Measurements from ENCODE around the gene ITPR1. TPM values are rescaled to one million over a fixed set of nuclear protein-coding genes. Genes with fewer than 3 reads are reported as not detected.

ITPR1 gene
- total RNA-seq, 1 donor from 2014 or later: 16.3 TPM

GRCh38 chr3:4724051-4724629, 231.0 kb downstream of the ITPR1 start:
- FAIRE-seq (no peak), DNase-seq (ENCODE audit: low read depth) (no peak)
- Histone ChIP-seq H3K4me3 (ENCODE audit: low read depth, low read length) (no peak overlapping the region), H3K27me3 (ENCODE audit: control insufficient read depth, insufficient read depth, low read length) (no peaks in the 10 kb centered on the region), H3K36me3 (ENCODE audit: control insufficient read depth, insufficient read depth, low read length) (no peaks in the 10 kb centered on the region)
- no peak for TF ChIP-seq CTCF (IDR thresholded peaks at IDR 0.05; ENCODE audit: insufficient read depth, low read length, severe bottlenecking)

DNA sequence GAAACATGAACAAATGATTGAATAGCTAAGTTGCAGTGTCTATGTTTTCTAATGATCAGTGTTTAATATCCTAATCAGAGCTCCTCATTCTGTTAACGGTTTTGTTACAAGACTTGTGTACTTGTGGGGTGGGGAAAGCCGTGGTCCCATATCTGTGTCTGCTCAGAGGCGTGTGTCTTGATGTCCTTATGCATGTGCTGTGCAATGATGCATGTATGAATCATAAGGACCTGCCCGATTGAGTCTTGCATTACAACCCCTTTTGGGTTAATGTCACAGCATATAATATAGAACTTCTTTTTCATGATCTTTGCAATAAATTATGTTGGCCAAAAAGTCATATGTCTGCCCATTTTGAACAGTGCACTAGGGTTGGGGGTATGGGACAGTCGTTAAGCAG, 233.4 kb downstream of the ITPR1 start:
- Histone ChIP-seq H3K27me3 (ENCODE audit: control insufficient read depth, insufficient read depth, low read length) (no peaks in the 10 kb centered on the region), H3K4me3 (ENCODE audit: low read depth, low read length) (no peak overlapping the region), H3K36me3 (ENCODE audit: control insufficient read depth, insufficient read depth, low read length) (no peaks in the 10 kb centered on the region)
- FAIRE-seq: no peak
- no peak for TF ChIP-seq CTCF (IDR thresholded peaks at IDR 0.05; ENCODE audit: insufficient read depth, low read length, severe bottlenecking)
- DNase-seq (ENCODE audit: low read depth): peak; percentile 81

DNA sequence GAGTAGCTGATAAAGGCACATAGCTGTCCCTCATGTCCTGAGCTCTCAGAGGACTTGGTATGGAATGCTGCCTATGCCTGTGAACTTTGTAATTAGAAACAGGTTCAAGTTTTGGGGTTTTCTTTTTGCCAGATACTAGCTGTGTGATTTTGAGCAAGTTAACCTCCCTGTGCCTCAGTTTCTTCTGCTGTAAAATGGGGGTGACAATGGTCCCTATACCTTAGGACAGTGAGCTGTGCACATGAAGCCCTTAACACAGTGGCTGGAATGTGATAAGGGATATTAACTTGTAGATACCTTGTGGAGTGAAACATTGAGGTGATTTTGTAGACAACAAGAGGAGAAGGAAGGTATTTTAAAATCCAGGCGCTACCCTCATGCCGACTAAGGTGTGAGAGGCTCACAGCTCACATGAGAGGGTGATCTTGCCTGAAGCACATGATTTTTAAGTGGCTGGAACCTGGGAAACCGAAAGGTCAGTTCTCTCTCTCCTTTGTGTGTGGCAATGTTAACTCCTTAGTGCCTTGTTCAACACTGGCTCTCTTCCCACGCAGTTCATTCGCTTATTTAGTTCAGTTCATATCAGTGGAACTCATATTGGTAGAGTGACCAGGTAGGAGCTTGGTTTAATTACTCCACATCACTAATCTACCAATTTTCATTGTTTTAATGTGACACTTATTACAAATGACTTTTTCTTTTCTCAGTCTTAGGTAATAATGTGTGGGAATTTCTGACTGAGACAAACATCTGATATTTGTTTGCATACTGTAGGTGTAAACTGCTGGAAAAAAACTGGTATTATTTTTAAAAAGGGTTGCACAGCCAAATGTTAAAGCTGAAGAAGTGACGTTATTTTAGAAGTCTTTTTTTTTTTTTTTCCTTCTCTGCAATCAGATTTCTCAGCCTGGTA, 236.2 kb downstream of the ITPR1 start:
- Histone ChIP-seq H3K27me3 (ENCODE audit: control insufficient read depth, insufficient read depth, low read length) (no peaks in the 10 kb centered on the region), H3K36me3 (ENCODE audit: control insufficient read depth, insufficient read depth, low read length) (no peaks in the 10 kb centered on the region), H3K4me3 (ENCODE audit: low read depth, low read length) (no peak overlapping the region)
- DNase-seq (ENCODE audit: low read depth) (no peak), FAIRE-seq (no peak)
- no peak for TF ChIP-seq CTCF (IDR thresholded peaks at IDR 0.05; ENCODE audit: insufficient read depth, low read length, severe bottlenecking)

GRCh38 chr3:4730719-4731118, 237.6 kb downstream of the ITPR1 start:
- TF ChIP-seq CTCF (IDR thresholded peaks at IDR 0.05; ENCODE audit: insufficient read depth, low read length, severe bottlenecking): no peak
- Histone ChIP-seq H3K4me3 (ENCODE audit: low read depth, low read length) (no peak overlapping the region), H3K27me3 (ENCODE audit: control insufficient read depth, insufficient read depth, low read length) (no peaks in the 10 kb centered on the region), H3K36me3 (ENCODE audit: control insufficient read depth, insufficient read depth, low read length) (no peaks in the 10 kb centered on the region)
- FAIRE-seq (no peak), DNase-seq (ENCODE audit: low read depth) (no peak)

GRCh38 chr3:4731543-4732111, 238.5 kb downstream of the ITPR1 start:
- FAIRE-seq (no peak), DNase-seq (ENCODE audit: low read depth) (no peak)
- Histone ChIP-seq H3K36me3 (ENCODE audit: control insufficient read depth, insufficient read depth, low read length) (no peaks in the 10 kb centered on the region), H3K27me3 (ENCODE audit: control insufficient read depth, insufficient read depth, low read length) (no peaks in the 10 kb centered on the region), H3K4me3 (ENCODE audit: low read depth, low read length) (no peak overlapping the region)
- TF ChIP-seq CTCF (IDR thresholded peaks at IDR 0.05; ENCODE audit: insufficient read depth, low read length, severe bottlenecking): no peak

Data from bronchial epithelial cell (primary cell).